GM21576 (cell line): ENCODE data around the gene EP400.

ENCODE experiments used
- ATAC-seq: cut with Tn5 transposase; IDR thresholded peaks from one replicate; pipeline ENCODE4 v1.9.1; 2021; ENCODE audit warnings: mild to moderate bottlenecking, moderate library complexity; ENCODE audit not compliant: unreplicated experiment

Gene EP400

GRCh38 chr12:132015686-132016430 is 66.1 kb downstream of the EP400 start:
- ATAC-seq, result no peak

- no peak for ATAC-seq
Observed at GRCh38 chr12:132018193-132018916, 68.6 kb downstream of the EP400 start.

GRCh38 chr12:132019891-132020290 is 70.1 kb downstream of the EP400 start:
- ATAC-seq, result no peak

GRCh38 chr12:132020292-132020691 is 70.5 kb downstream of the EP400 start:
- ATAC-seq, result no peak

- ATAC-seq, result no peak
Observed at GRCh38 chr12:132021031-132021871, 71.5 kb downstream of the EP400 start.

GRCh38 chr12:132021965-132022364 is 72.2 kb downstream of the EP400 start:
- ATAC-seq, result no peak

- ATAC-seq, result no peak
Observed at GRCh38 chr12:132023658-132024057, 73.9 kb downstream of the EP400 start.

GRCh38 chr12:132024758-132025157 is 75.0 kb downstream of the EP400 start:
- no peak for ATAC-seq

- ATAC-seq, result no peak
Observed at GRCh38 chr12:132025526-132025925, 75.8 kb downstream of the EP400 start.

GRCh38 chr12:132026061-132026795 is 76.5 kb downstream of the EP400 start:
- no peak for ATAC-seq

- ATAC-seq, result no peak
Observed at GRCh38 chr12:132026796-132027500, 77.2 kb downstream of the EP400 start.

- ATAC-seq, result no peak
Observed at GRCh38 chr12:132027636-132028035, 77.9 kb downstream of the EP400 start.

- ATAC-seq, result no peak
Observed at GRCh38 chr12:132028111-132028510, 78.4 kb downstream of the EP400 start.

GRCh38 chr12:132029503-132030300 is 80.0 kb downstream of the EP400 start:
- ATAC-seq, result no peak

GRCh38 chr12:132030367-132031038 is 80.8 kb downstream of the EP400 start:
- no peak for ATAC-seq

GRCh38 chr12:132033627-132034026 is 83.9 kb downstream of the EP400 start:
- no peak for ATAC-seq

GRCh38 chr12:132036063-132036683 is 86.4 kb downstream of the EP400 start:
- ATAC-seq, result no peak

GRCh38 chr12:132040906-132041606 is 91.3 kb downstream of the EP400 start:
- no peak for ATAC-seq
